ENCODE measurements around the gene EGFR. TPM values are rescaled to one million over a fixed set of nuclear protein-coding genes. Genes with fewer than 3 reads are reported as not detected.

Gene EGFR
- total RNA-seq, 1 experiment from 2014 or later = 0.68 TPM

DNA sequence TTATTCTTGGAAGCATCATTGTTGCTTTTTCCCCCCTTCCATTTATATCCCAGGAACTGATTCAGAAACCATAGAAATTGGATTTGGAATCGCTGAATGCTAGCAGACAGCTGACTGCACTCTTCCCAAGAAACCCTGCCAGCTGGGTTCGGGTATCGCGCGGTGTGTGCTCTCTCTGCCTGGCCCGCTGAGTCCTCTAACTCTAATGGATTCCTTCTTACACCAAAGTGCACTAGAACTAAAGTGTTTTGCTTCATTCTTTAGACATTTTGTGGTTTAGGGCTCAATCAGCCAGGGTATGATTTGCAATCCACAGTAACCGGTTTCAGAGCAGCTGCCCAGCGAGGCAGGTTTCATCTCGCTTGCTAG, 92.2 kb downstream of the EGFR start:
- peak; percentile 6 for DNase-seq (ENCODE audit: low spot score)
- in situ Hi-C loops (cut with HindIII; ENCODE audit: low sequenced_read_pairs) = no loop called here

DNA sequence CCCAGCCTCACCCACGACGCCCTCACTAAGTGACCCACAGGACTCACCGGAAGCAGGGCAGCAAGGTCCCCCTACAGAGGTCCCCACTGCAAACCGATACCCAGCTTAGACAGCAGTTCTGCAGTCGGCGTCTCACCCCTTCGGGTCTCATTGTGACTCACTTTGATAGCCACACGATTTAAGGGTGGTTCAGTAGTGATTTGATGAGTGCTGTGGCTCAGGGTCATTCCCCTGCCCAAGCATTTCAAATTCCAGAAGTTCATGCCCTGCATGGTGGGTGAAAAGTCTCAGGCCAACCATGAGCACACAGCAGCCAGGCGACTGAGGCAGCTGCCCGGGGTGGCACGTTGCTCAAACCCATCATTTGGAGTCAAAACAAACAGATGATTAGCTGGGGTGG, 93.2 kb downstream of the EGFR start:
- in situ Hi-C loops (cut with HindIII; ENCODE audit: low sequenced_read_pairs) = no loop called here
- DNase-seq (ENCODE audit: low spot score) = no peak

DNA sequence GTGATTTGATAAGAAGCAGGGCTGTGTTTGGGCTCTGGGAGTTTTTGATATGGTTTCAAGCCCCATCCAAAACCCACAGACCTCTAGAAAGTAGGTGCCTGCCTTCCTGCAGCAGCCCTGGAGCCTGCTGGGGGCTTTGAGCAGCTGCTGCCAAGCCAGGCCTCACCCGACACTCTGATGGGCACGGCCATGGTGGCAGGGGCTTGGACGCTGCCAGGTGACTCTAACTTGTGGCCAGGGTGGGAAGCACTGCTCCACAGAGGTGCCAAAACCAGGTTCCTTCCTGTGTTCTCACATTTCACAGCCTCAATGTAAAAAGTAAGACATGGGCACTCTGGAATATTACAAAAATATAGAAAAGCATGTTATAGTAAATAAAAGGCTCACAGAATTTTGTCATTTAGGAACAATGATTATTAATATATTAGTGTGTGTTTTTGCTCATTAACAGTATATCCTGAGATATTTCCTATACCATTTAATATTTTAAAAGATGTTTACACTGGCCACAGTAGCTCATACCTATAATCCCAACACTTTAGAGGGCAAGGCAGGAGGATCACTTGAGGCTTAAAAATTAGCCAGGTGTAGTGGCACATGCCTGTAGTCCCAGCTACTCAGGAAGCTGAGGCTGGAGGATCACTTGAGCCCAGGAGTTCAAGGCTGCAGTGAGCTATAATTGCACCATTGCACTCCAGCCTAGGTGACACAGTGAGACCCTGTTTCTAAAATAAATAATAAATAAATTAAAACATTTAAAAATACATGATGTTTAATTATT, 95.1 kb downstream of the EGFR start:
- no peak for DNase-seq (ENCODE audit: low spot score)
- in situ Hi-C loops (cut with HindIII; ENCODE audit: low sequenced_read_pairs) = no loop called here

DNA sequence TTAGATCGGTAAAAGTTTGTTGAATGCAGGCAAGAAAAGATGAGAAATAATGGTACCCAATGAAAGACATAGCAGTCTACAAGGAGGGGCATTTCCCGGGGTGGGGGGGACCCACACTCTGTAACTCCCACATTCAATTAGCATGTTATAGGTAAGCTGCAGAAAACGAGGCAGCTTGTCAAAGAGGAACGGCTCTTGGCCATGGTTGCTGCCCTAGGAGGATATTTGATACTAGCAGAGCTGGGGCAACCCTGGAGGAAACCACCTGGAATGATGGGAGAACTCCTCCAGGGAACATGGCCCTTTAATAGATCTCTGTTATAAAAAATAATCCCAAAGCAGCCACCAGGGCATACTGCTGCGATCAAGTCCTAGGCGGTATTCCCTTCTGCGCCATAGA, 98.5 kb downstream of the EGFR start:
- DNase-seq (ENCODE audit: low spot score) = no peak
- in situ Hi-C loops (cut with HindIII; ENCODE audit: low sequenced_read_pairs) = no loop called here

DNA sequence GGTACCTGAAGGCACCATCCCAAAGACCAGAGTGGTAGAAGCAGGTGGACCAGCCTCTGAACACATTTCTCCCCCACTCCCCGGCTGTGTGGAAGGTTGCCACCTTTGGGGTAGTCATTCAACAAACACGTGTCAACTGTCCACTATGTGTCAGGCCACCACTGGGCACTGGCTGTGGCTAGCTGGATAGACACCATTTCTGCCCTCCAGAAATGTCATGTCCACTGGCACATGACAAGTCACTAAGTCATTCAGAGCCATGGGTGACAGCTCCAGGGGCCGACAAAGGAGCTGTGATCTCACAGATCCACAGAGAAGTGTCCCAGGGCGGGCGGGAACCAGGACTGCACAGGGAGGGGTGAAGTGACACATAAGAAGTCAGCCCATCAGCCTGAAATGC, 99.6 kb downstream of the EGFR start:
- in situ Hi-C loops (cut with HindIII; ENCODE audit: low sequenced_read_pairs) = no loop called here
- DNase-seq (ENCODE audit: low spot score) = no peak

DNA sequence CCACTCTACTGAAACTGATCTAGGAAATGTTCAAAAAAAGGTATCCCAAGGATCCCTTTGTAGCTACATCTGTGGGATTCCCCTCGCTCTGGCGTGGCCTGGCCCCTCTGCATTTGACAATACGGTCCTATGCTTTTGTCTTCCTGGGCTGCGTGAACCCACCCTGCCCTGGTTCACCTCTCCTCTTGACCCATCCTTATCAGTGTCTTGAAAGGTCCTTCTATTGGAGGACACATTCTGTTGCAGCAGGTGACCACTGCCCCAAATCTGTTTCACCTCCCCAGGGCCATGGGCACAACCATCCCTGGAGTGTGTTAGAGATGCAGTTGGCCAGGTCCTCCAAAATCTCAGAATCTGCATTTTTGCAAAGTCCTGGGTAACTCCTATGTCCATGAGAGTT, 100.8 kb downstream of the EGFR start:
- no peak for DNase-seq (ENCODE audit: low spot score)
- in situ Hi-C loops (cut with HindIII; ENCODE audit: low sequenced_read_pairs) = no loop called here

DNA sequence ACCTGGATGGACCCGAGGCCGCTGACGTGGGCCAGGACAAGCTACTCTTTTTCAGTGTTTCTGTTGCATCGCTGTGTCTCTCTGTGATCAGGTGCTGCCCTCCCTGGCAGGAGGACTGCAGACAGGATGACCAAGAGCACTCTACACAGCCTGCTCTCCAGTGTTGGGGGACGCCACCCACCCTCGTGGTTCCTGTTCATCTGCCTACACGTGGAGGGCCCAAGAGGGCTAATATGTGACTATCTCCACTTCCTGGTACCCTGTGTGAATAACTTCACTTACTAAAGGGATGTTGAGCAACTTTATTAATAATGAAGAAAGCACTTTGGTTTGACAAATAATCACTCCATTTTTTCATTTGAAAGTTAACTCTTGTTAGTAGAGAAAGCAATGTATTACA, 101.3 kb downstream of the EGFR start:
- in situ Hi-C loops (cut with HindIII; ENCODE audit: low sequenced_read_pairs) = no loop called here
- DNase-seq (ENCODE audit: low spot score) = no peak

DNA sequence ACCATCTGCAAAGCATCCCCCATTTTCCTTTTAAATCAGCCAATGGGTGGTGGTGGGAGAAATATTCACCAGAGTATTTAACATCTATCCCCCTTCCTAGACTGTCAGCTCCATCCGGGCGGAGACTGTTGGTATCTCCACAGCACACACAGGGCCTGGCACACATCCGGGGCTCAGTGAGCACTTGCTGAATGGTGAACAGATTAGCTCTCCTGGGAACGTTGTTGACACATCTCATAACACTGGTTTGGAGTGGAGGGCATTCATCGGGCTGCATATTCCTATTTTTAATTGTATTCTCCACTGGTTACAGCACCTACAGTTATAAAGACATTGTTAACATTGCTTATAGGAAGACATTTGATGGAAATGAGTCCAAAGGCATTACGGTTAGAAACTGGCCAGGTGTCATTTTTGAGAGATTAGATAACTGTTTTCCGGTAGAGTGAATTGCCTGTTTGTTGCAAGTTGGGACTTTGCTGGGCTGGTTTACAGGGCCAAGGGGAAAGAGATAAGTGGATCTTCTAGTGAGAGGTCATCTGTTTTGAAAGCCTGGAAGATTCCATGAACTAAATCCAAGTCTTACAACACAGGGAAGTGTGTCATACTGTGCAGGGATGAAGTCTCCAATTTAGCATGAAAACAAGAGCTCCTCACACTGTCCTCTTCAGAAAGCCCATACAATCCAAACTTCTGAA, 101.8 kb downstream of the EGFR start:
- no peak for DNase-seq (ENCODE audit: low spot score)
- in situ Hi-C loops (cut with HindIII; ENCODE audit: low sequenced_read_pairs) = no loop called here

DNA sequence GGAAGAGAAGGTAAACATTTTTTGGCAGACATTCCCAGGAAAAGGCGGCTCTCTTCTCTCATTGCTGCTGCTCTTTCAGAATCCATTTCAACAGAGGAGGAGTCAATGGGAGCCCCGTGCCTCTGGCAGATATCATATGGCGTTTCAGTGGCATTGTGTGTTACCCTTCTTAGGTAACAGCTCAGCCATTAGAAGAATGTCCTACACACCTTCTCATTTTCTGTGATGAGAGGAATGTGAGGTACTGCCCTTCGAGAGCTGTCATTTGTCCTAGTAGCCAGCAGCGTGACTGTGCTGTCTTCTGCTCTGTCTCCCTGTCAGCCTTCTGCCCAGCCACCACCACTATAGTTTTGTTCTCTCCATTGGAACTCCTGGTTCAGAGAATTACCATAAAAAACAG, 102.4 kb downstream of the EGFR start:
- no peak for DNase-seq (ENCODE audit: low spot score)
- in situ Hi-C loops (cut with HindIII; ENCODE audit: low sequenced_read_pairs) = no loop called here

DNA sequence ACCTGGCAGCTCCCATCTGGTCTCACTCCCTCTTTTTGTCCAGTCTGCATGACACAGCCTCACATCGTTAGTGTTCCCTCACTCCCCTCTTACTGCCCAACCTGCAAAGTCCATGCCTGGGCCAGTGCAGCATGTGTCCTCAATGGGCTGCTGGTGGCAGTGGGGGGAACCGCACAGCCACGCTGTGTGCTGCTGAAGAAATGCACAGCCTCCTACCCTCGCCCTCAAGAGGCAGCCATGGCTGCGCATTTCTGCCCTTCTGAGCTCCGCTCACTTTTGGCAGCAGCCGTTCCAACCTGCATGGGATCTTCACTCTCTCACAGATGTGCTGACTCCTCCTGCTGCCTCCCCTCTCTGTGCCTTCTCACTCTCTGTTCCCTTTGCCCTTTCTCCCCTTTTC, 103.4 kb downstream of the EGFR start:
- DNase-seq (ENCODE audit: low spot score) = no peak
- in situ Hi-C loops (cut with HindIII; ENCODE audit: low sequenced_read_pairs) = no loop called here

DNA sequence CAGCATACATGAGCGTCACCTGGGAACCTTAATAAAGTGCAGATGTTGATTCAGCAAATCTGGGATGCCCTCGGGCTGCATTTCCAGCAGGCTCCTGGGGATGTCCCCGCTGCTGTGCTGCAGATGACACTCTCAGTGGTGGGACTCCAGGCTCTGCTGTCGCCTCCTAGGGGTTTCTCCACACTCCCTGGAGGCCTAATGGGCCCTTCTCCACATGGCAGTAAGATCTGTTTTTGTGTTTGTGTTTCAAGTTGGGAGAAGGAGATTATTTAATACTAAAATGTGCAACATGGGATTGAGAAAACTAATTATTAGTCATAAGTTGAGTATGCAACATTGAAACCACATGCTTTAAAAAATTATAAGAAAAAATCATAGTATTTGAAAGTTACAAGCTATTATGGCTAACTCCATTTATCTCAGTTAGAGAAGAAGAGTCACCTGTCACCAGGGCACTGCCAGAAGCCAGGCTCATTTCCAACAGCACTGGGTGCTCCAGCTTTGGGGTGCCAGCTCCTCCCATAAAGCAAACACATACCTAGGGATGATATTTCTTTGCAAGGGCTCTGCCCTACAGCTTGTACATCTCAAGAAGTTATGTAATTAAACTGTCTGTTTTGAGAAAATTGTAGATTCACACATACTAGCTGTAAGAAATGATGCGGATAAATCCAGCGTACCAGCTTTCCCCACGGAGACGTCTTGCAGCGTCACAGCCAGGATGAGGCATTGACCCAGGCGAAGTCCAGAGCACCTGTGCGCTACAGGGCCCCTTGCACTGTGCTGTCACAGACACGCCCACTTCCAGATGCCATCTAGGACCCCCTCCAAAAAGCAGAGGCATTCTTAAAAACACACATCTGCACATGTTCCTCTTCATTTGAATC, 106.4 kb downstream of the EGFR start:
- DNase-seq (ENCODE audit: low spot score) = no peak
- in situ Hi-C loops (cut with HindIII; ENCODE audit: low sequenced_read_pairs) = no loop called here

DNA sequence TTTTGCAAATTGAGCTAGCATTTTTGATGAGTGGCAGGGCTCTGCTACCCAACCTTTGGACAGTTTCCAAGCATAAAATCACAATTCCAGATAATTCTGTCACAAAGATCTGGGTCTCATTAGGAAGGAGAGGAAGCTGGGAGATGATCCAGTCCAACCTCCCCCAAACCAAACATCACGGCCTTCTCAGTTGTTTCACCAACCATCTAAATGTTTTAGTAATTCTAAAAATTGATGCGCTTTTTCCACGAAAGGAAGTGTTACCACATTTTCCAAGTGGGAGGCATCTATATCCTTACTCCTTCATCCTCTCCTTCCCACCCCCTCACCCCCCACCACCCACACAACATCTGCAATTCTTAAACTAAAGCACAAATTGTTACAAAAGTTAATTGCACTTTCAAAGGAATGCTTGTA, 108.3 kb downstream of the EGFR start:
- no peak for DNase-seq (ENCODE audit: low spot score)
- in situ Hi-C loops (cut with HindIII; ENCODE audit: low sequenced_read_pairs) = no loop called here

DNA sequence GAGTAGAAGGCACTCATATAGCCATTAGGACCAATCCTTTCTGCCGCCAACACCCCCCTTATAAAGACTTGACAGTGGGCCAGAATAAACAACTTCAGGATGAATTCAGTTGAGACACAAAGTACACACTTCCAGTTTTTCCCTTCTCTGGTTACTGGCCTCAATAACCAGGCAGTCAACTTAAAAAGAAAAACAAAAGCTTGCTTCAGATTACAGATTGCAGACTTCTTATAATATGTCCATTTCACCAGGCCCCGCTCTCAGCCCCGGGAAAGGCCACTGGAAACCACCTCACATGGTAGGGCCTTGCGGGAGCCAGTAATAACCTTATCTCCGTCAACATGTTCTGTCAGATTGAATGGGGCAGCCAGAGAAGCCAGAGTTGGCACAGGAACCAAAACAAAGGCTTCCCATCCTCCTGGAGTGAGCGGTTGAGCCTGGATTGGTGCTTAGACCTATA, 108.8 kb downstream of the EGFR start:
- DNase-seq (ENCODE audit: low spot score) = no peak
- in situ Hi-C loops (cut with HindIII; ENCODE audit: low sequenced_read_pairs) = no loop called here

DNA sequence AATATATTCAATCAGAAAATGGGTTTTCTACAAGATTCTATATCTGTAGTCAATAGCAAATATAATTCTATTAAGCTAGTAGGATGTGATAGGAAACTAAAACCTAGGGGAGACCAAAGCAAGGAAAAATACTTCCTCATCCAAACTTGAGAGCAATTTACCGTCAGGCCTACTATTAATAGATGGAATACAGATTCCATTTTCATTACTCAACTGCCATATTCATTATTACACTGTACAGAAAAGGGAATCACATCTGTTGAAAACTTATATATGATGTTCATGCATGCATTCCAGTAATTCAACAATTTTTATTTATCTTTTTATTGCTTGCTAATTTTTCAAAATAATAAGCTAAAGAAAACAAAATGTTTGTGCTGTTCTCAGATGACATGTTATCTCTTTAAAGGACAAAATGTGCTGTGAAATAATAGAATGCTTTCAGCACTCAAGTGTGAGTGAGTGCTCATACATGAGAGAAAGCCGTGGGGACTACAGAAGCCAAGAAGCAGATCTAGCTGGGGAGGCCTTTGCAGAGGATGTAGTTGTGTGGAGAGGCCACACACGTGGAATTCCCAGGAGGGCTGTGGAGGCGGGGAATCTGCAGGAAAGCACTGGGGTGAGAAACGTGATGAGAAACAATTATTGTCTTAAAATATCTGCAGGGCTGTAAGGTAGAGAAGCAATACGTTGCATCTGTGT, 110.0 kb downstream of the EGFR start:
- DNase-seq (ENCODE audit: low spot score) = no peak
- in situ Hi-C loops (cut with HindIII; ENCODE audit: low sequenced_read_pairs) = no loop called here

DNA sequence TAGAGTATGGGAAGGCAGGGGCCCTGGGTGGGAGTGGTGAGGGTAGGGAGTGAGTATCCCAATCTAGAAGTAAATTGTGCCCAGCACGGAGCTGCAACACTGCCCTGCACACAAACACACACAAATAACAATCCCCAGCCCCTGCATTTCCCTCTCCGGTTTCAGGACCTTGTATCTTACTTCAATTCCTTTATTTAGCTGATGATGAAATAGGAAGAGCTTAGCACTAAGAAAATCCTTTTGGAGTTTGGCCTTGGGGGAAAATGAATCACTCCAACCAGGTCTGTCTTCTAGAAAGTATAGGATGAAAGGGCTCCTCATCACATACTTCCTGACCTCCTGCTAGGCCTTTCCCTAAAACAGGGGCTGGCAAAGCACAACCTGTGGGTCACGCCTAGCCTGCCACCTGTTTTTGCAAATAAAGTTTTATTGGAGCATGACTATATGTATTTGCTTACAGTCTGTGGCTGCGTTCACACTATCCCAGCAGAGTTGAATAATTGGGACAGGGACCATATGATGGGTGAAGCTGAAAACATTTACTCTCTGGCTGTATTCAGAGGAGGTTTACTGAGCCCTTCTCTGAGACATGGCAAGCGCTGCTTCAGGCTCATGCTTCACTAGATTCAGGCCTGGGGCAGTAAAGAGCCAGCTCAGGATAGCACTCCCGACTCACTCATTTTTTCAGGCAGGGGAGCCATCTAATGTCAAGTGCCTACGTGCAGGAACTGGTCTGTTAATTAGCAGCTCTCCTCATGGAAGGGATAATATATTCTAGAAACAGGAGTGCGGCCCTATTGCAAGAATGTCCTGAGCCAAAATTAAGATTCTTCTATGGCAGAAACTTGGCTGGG, 111.0 kb downstream of the EGFR start:
- DNase-seq (ENCODE audit: low spot score) = no peak
- in situ Hi-C loops (cut with HindIII; ENCODE audit: low sequenced_read_pairs) = no loop called here

DNA sequence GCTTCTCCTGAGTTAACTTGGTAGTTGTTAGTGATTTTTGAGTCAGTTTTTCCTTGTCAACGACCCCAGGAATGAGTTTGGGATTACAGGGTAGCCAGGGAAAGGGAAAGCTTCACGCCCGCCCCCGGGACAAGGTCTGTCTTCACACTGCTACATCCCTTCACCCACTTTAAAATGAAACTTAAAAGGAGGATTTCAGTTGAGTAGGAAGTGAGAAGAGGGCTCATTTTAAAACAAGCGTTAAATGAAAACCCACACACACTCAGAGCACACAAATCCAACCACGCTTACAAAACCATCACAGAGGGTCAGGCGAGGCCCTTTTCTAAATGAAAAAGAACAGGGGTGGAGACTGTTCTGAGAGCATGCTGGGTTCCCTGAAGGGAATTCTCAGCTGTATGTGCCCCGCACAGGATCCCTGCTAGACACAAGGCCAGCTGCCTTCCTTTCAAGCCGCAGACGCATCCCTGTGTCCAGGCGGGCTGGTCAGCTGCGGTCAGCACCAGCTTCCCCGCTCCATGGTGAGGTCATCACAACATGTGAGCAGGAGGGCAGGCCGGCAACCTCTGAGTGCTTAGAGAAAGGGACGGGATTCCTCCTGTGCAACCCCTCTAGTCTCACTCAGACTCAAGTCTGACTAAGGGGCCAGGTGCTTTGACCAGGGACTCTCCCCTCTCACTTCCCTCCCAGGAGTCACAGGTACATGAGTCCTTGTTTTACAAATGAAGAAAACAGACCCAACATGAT, 111.8 kb downstream of the EGFR start:
- DNase-seq (ENCODE audit: low spot score) = no peak
- in situ Hi-C loops (cut with HindIII; ENCODE audit: low sequenced_read_pairs) = no loop called here

DNA sequence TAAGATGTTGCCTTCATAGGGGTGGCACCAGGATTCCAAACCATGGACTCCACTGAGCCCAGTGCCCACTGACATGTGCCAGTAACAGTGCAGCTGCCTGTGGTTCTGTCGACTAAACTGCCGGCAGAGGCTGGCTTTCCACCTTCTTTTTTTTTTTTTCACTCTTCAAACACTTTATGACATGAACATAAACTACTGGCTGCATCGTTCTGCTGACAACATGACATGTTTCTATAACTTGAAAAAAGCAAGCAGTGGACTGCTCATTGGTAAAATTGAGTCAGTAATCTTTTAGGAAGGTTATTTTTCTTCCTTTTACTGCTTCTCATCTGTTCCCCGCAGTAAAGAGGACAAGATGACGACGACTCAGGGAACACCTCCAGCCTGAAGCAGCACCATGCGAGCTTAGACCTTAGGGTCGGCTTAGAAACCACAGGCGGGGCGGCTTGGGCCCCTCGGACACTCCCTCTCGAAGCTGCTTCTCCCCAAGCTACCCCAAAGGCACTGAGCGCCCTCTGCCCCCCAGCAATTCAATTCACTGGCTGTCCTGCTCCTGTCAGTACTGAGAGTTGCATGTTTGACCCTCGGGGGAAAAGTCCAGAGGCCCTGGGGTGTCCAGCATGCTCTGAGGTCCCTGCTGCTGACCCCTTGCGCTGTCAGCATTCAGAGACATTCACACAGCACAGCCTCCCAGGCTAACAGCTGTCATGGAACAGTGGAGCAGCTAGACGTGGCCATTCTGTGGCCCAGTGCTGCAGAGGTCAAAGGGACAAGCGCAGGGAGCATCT, 112.5 kb downstream of the EGFR start:
- DNase-seq (ENCODE audit: low spot score) = no peak
- in situ Hi-C loops (cut with HindIII; ENCODE audit: low sequenced_read_pairs) = no loop called here

All from G401 (cell line).